GM12878 (cell line): ENCODE data around the gene ABHD8. TPM values are rescaled to one million over a fixed set of nuclear protein-coding genes. Genes with fewer than 3 reads are reported as not detected.

ENCODE experiments used
- CBX3 ChIP-seq: fragments of 200-600 bp; sonication (generic); IDR thresholded peaks from 2 replicates; pipeline ENCODE4 v1.6.1; 2016; ENCODE audit warnings: low read depth, borderline replicate concordance
- FOXM1 ChIP-seq: IDR thresholded peaks from 2 replicates; pipeline ENCODE4 v1.6.1; 2012; ENCODE audit warnings: low read depth, mild to moderate bottlenecking, inconsistent platforms, low read length, moderate library complexity
- GATAD2B ChIP-seq: fragments of 450-650 bp; conservative IDR thresholded peaks from 2 replicates; pipeline ENCODE4 v1.6.1; 2017; ENCODE audit warnings: low read depth, mild to moderate bottlenecking, moderate library complexity
- HDGF ChIP-seq: fragments of 450-650 bp; IDR thresholded peaks from 2 replicates; pipeline ENCODE4 v1.6.1; 2016; ENCODE audit warnings: antibody characterized with exemption
- PAX5 ChIP-seq: IDR thresholded peaks from 2 replicates; pipeline ENCODE4 v1.6.1; 2011; ENCODE audit warnings: low read depth, low read length, borderline replicate concordance
- RAD21 ChIP-seq: IDR thresholded peaks from 2 replicates; pipeline ENCODE4 v1.6.1; 2011; ENCODE audit warnings: mild to moderate bottlenecking, low read depth, low read length, moderate library complexity; ENCODE audit not compliant: insufficient read depth
- RB1 ChIP-seq: fragments of 450-650 bp; formaldehyde crosslinking; IDR thresholded peaks from 2 replicates; pipeline ENCODE4 v1.6.1; 2017; ENCODE audit warnings: mild to moderate bottlenecking, borderline replicate concordance
- RFX5 ChIP-seq: IDR thresholded peaks from 2 replicates; pipeline ENCODE4 v1.6.1; 2011; ENCODE audit warnings: low read depth, low read length, improper control_type of control experiment
- SIN3A ChIP-seq: IDR thresholded peaks from 2 replicates; pipeline ENCODE4 v1.6.1; 2012; ENCODE audit warnings: low read depth, low read length, improper control_type of control experiment
- SIX5 ChIP-seq: IDR thresholded peaks from 2 replicates; pipeline ENCODE4 v1.6.1; 2011; ENCODE audit warnings: mild to moderate bottlenecking, low read depth, low read length, moderate library complexity; ENCODE audit not compliant: severe bottlenecking
- YY1 ChIP-seq: IDR thresholded peaks from 2 replicates; pipeline ENCODE4 v1.6.1; 2011; ENCODE audit warnings: low read depth, mild to moderate bottlenecking, low read length
- polyA plus RNA-seq, 11 experiments: library from polyadenylated mRNA; depleted of rRNA in 4 of 11; unstranded in 6 of 11; stranded (reverse) in 5 of 11; fragments of >200 nt; fragmentation: Nextera tagmentation in 4 of 11; fragmentation: Illumina TruSeq in 1 of 11; extraction: Ambion mirVana in 4 of 11; extraction: Trizol in 1 of 11; gene quantifications; 1 replicate in 1 of 11; 2 replicates in 10 of 11; pipeline versions ENCODE4 v1.2.1 to v1.2.3, GENCODE V29; 2011 to 2016; ENCODE audit warnings: inconsistent platforms in 2 of 11, missing spikeins in 2 of 11, low read depth in 1 of 11
- total RNA-seq, 4 experiments: library from RNA; depleted of rRNA in 3 of 4; stranded (reverse); fragments of >200 nt in 3 of 4; fragmentation: Illumina TruSeq in 1 of 4; extraction: Trizol in 1 of 4; gene quantifications; 2 replicates each; pipeline versions ENCODE4 v1.2.1 to v1.2.3, GENCODE V29; 2013 to 2021
- TF ChIP-seq, protein P1 (sequence below): fragments of 450-650 bp; IDR thresholded peaks from 2 replicates; pipeline ENCODE4 v1.6.1; 2017; ENCODE audit warnings: mild to moderate bottlenecking, low read depth, inconsistent platforms; ENCODE audit not compliant: poor library complexity, severe bottlenecking
- TF ChIP-seq, protein P2 (sequence below): fragments of 450-650 bp; IDR thresholded peaks from 2 replicates; pipeline ENCODE4 v1.6.1; 2017; ENCODE audit warnings: mild to moderate bottlenecking, moderate library complexity
- TF ChIP-seq, protein P3 (sequence below): fragments of 450-650 bp; IDR thresholded peaks from 2 replicates; pipeline ENCODE4 v1.6.1; 2014; ENCODE audit warnings: mild to moderate bottlenecking
- TF ChIP-seq, protein P4 (sequence below): IDR thresholded peaks from 2 replicates; pipeline ENCODE4 v1.6.1; 2012; ENCODE audit warnings: low read length, inconsistent platforms
- TF ChIP-seq, protein P5 (sequence below): IDR thresholded peaks from 2 replicates; pipeline ENCODE4 v1.6.1; 2012; ENCODE audit warnings: low read depth, low read length, improper control_type of control experiment

Gene ABHD8
- total and polyA plus RNA-seq, 10 of the 15 experiments (the other 5 are each of a cell fraction or from before 2014, with no cell fraction given), result 0.03 to 12.5 (median 6.0) TPM

DNA sequence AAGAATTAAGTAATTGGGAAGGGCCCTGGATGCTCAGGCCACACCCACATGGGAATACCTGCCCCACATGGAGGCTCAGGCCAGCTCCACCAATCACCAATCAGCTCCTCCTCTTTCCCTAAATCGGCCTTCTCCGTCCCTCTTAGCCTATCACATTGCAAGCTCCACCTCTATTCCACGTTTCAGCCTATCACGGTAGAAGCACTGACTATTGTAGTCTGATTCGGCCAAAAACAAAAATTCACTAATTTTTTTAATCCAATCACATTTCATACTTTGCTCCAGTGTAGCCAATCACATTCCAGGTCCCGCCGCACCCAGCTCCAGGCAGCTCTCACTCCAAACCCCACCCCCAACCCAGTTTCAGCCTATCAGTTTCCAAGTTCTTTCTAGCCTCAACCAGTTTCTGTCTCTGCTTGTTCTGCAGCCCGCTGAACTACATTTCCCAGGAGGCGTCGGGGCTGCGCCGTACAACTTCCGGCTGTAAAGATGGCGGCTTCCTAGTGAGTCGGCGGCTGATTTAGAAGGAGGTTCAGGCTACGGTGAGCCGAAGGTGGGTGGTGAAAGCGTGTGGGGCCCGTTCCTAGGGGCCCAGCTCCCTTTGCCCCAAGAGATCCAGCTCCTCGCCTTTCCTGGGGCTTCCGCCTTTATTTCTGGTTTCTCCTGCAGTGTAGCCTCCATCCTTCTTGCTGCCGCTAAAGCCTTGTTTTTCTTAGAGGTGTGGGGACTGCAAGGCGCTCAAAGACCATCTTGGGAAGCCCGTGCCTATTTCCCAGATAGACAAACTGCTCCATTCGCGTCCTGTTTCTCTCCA, 36.0 kb downstream of the ABHD8 start, which contains the start of gene BABAM1 (continued):
- TF ChIP-seq, protein P1, sequence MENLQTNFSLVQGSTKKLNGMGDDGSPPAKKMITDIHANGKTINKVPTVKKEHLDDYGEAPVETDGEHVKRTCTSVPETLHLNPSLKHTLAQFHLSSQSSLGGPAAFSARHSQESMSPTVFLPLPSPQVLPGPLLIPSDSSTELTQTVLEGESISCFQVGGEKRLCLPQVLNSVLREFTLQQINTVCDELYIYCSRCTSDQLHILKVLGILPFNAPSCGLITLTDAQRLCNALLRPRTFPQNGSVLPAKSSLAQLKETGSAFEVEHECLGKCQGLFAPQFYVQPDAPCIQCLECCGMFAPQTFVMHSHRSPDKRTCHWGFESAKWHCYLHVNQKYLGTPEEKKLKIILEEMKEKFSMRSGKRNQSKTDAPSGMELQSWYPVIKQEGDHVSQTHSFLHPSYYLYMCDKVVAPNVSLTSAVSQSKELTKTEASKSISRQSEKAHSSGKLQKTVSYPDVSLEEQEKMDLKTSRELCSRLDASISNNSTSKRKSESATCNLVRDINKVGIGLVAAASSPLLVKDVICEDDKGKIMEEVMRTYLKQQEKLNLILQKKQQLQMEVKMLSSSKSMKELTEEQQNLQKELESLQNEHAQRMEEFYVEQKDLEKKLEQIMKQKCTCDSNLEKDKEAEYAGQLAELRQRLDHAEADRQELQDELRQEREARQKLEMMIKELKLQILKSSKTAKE, result peak; percentile 78
- TF ChIP-seq PAX5, result no peak
- peak; percentile 89 for TF ChIP-seq HDGF
- peak; percentile 75 for TF ChIP-seq SIN3A
- TF ChIP-seq SIX5, result peak; percentile 95
- TF ChIP-seq, protein P2, sequence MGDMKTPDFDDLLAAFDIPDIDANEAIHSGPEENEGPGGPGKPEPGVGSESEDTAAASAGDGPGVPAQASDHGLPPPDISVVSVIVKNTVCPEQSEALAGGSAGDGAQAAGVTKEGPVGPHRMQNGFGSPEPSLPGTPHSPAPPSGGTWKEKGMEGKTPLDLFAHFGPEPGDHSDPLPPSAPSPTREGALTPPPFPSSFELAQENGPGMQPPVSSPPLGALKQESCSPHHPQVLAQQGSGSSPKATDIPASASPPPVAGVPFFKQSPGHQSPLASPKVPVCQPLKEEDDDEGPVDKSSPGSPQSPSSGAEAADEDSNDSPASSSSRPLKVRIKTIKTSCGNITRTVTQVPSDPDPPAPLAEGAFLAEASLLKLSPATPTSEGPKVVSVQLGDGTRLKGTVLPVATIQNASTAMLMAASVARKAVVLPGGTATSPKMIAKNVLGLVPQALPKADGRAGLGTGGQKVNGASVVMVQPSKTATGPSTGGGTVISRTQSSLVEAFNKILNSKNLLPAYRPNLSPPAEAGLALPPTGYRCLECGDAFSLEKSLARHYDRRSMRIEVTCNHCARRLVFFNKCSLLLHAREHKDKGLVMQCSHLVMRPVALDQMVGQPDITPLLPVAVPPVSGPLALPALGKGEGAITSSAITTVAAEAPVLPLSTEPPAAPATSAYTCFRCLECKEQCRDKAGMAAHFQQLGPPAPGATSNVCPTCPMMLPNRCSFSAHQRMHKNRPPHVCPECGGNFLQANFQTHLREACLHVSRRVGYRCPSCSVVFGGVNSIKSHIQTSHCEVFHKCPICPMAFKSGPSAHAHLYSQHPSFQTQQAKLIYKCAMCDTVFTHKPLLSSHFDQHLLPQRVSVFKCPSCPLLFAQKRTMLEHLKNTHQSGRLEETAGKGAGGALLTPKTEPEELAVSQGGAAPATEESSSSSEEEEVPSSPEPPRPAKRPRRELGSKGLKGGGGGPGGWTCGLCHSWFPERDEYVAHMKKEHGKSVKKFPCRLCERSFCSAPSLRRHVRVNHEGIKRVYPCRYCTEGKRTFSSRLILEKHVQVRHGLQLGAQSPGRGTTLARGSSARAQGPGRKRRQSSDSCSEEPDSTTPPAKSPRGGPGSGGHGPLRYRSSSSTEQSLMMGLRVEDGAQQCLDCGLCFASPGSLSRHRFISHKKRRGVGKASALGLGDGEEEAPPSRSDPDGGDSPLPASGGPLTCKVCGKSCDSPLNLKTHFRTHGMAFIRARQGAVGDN, result no peak
- TF ChIP-seq RB1, result peak; percentile 64; the same call in 1 of the 2 replicates
- TF ChIP-seq, protein P3, sequence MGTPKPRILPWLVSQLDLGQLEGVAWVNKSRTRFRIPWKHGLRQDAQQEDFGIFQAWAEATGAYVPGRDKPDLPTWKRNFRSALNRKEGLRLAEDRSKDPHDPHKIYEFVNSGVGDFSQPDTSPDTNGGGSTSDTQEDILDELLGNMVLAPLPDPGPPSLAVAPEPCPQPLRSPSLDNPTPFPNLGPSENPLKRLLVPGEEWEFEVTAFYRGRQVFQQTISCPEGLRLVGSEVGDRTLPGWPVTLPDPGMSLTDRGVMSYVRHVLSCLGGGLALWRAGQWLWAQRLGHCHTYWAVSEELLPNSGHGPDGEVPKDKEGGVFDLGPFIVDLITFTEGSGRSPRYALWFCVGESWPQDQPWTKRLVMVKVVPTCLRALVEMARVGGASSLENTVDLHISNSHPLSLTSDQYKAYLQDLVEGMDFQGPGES, result peak; percentile 94
- TF ChIP-seq, protein P4, sequence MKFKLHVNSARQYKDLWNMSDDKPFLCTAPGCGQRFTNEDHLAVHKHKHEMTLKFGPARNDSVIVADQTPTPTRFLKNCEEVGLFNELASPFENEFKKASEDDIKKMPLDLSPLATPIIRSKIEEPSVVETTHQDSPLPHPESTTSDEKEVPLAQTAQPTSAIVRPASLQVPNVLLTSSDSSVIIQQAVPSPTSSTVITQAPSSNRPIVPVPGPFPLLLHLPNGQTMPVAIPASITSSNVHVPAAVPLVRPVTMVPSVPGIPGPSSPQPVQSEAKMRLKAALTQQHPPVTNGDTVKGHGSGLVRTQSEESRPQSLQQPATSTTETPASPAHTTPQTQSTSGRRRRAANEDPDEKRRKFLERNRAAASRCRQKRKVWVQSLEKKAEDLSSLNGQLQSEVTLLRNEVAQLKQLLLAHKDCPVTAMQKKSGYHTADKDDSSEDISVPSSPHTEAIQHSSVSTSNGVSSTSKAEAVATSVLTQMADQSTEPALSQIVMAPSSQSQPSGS, result no peak
- peak; percentile 99 for TF ChIP-seq YY1
- peak; percentile 92 for TF ChIP-seq FOXM1
- TF ChIP-seq GATAD2B, result no peak
- TF ChIP-seq, protein P5, sequence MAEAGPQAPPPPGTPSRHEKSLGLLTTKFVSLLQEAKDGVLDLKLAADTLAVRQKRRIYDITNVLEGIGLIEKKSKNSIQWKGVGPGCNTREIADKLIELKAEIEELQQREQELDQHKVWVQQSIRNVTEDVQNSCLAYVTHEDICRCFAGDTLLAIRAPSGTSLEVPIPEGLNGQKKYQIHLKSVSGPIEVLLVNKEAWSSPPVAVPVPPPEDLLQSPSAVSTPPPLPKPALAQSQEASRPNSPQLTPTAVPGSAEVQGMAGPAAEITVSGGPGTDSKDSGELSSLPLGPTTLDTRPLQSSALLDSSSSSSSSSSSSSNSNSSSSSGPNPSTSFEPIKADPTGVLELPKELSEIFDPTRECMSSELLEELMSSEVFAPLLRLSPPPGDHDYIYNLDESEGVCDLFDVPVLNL, result peak; percentile 65
- no peak for TF ChIP-seq RAD21
- TF ChIP-seq RFX5, result peak; percentile 87
- no peak for TF ChIP-seq CBX3
